OCI-LY7 (cell line): ENCODE data around the gene MRPL40. TPM values are rescaled to one million over a fixed set of nuclear protein-coding genes. Genes with fewer than 3 reads are reported as not detected.

Experiments
- BruUV-seq: library from RNA; stranded (reverse); fragments of 400-500 nt; replicated peaks from 2 replicates; lab custom pipeline; 2021; lab: Mats Ljungman, UMichigan
- CTCF ChIA-PET: fragments of 300-600 bp; sonication (Branson Sonifier 250); formaldehyde crosslinking; loops from one replicate; lab custom pipeline; 2022; ENCODE audit warnings: antibody characterized with exemption; ENCODE audit not compliant: unreplicated experiment; lab: Charles Lee
- POLR2A ChIA-PET: fragments of 300-600 bp; sonication (Branson Sonifier 250); formaldehyde crosslinking; loops from one replicate; lab custom pipeline; 2022; ENCODE audit warnings: antibody characterized with exemption; lab: Charles Lee
- DNase-seq: peaks from one replicate; pipeline ENCODE4 v3.0.0-alpha.2; 2015; ENCODE audit warnings: low spot score
- H2AFZ ChIP-seq: fragments of 200-600 bp; sonication (generic), shearing (Covaris generic); 2 replicates; pipeline ENCODE4 v1.6.1; 2014; ENCODE audit warnings: mild to moderate bottlenecking, antibody characterized with exemption, low read length, moderate library complexity
- H3K27ac ChIP-seq: fragments of 200-600 bp; sonication (generic); 2 replicates; pipeline ENCODE4 v1.5.1; 2014; ENCODE audit warnings: mixed run types, low read depth, mild to moderate bottlenecking, moderate library complexity, low read length, inconsistent platforms; ENCODE audit not compliant: poor library complexity, severe bottlenecking
- H3K36me3 ChIP-seq: fragments of 200-600 bp; sonication (generic); 2 replicates; pipeline ENCODE4 v1.6.1; 2014; ENCODE audit warnings: mild to moderate bottlenecking, antibody characterized with exemption, low read length, moderate library complexity, mixed read lengths; ENCODE audit not compliant: insufficient read depth
- H3K4me1 ChIP-seq: fragments of 200-600 bp; sonication (generic); 2 replicates; pipeline ENCODE4 v1.5.1; 2014; ENCODE audit warnings: mild to moderate bottlenecking, low read length; ENCODE audit not compliant: insufficient read depth, poor library complexity, severe bottlenecking
- H3K4me2 ChIP-seq: fragments of 200-600 bp; sonication (generic); 2 replicates; pipeline ENCODE4 v1.6.1; 2014; ENCODE audit warnings: mild to moderate bottlenecking, low read length
- H3K4me3 ChIP-seq: fragments of 200-600 bp; sonication (generic); 2 replicates; pipeline ENCODE4 v1.5.1; 2014; ENCODE audit warnings: mild to moderate bottlenecking, low read depth, low read length; ENCODE audit not compliant: poor library complexity, severe bottlenecking
- H3K79me2 ChIP-seq: fragments of 200-600 bp; sonication (generic); 2 replicates; pipeline ENCODE4 v1.6.1; 2016; ENCODE audit warnings: low read depth, mild to moderate bottlenecking, low read length, moderate library complexity, mixed read lengths; ENCODE audit not compliant: insufficient read depth
- H3K9me2 ChIP-seq: fragments of 200-600 bp; sonication (generic); 2 replicates; pipeline ENCODE4 v1.6.1; 2016; ENCODE audit warnings: mild to moderate bottlenecking, low read length, mixed read lengths; ENCODE audit not compliant: insufficient read depth
- H3K9me3 ChIP-seq: fragments of 200-600 bp; sonication (generic); 2 replicates; pipeline ENCODE4 v1.6.1; 2014; ENCODE audit warnings: mild to moderate bottlenecking, mixed run types, low read length, mixed read lengths
- H4K20me1 ChIP-seq: fragments of 200-600 bp; sonication (generic); 2 replicates; pipeline ENCODE4 v1.6.1; 2014; ENCODE audit warnings: mild to moderate bottlenecking, antibody characterized with exemption, low read length, moderate library complexity, mixed read lengths; ENCODE audit not compliant: insufficient read depth
- CTCF ChIP-seq: fragments of 200-600 bp; sonication (generic); conservative IDR thresholded peaks from 2 replicates; pipeline ENCODE4 v1.5.1; 2014; ENCODE audit warnings: mild to moderate bottlenecking, antibody characterized with exemption, low read length, moderate library complexity, mixed read lengths
- EZH2phosphoT487 ChIP-seq: fragments of 200-600 bp; sonication (generic); IDR thresholded peaks from 2 replicates; pipeline ENCODE4 v1.6.1; 2018; ENCODE audit warnings: low read depth, borderline replicate concordance, mild to moderate bottlenecking, mixed run types, antibody characterized with exemption, low read length, moderate library complexity, mixed read lengths
- intact Hi-C: fragments of 100-400 bp; cut with micrococcal nuclease; formaldehyde crosslinking; loops from one replicate; pipeline ENCODE4 v1.10.0; 2022; ENCODE audit not compliant: unreplicated experiment
- total RNA-seq, 2 experiments: library from RNA; depleted of rRNA in 1 of 2; stranded (reverse); fragments of >200 nt in 1 of 2; shearing (Covaris generic) in 1 of 2; gene quantifications; 2 replicates each; pipeline ENCODE4 v1.2.3, GENCODE V29; 2014 to 2022

MRPL40 gene
- total RNA-seq, 2 experiments from 2014 or later: 38.5 to 45.6 TPM

DNA sequence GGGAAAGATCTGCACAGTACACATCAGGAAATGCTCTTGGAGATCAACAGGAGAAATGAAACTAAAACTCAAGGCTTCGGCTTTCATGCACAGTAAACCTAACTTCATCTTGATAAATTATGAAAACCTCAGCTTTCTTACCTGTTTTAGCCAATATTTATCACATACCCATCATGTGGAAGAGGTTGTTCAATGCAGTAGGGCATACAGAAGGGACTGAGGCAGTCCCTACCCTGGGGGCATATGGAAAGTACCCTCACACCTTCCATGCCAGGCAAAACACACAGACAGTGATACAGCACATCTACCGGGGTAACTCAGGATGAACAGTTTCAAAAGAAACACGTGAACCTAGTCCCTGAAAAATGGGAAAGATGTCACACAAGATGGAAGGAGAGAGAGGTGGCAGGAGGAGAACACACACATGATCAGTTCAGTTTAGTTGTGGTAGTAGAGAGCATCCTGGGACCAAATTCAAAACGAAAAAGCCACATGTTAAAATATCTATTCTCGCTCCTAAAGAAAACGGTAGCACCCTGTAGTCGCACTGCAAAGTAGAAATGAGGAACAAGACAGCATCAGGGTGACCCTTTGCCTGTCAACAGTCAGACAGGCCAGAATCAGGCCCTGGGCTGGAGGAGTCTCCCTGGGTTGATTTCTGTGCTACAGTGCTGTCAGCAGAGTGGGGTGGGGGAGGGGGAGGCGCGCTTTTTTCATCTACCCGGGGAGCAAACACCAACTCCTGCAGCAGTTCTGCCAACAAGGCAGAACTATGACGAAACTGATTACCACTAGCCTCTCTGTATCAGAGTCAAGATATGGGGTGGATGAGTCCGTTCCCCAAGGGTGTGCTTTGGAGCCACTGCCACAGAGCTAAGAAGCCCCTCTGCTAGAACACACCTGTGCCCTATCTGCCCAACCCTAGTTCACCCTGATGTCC lies 2.1 kb upstream of the MRPL40 start:
- DNase-seq: peak; percentile 69
- ChIA-PET CTCF (no interaction called here), POLR2A (no interaction called here)
- H3K4me1 ChIP-seq: peaks cover 49% of the 10 kb centered on the region
- no TSS peak for BruUV-seq
- no peak for TF ChIP-seq CTCF
- no peak for TF ChIP-seq EZH2phosphoT487
- H3K79me2 ChIP-seq: peaks cover 67% of the 10 kb centered on the region
- H3K9me2 ChIP-seq: no peaks in the 10 kb centered on the region
- peak overlapping the region; percentile 98 for H3K4me3 ChIP-seq
- peaks cover 42% of the 10 kb centered on the region for H4K20me1 ChIP-seq
- peak overlapping the region; percentile 76 for H3K27ac ChIP-seq
- intact Hi-C loops: loop anchor here (1.0 to 10.0 kb wide), 6 partner anchors 68 to 313 kb away; partner anchors contain the start of genes ESS2 and SLC25A1
- H3K9me3 ChIP-seq: no peaks in the 10 kb centered on the region
- H3K36me3 ChIP-seq: peaks cover 63% of the 10 kb centered on the region
- no peak overlapping the region for H2AFZ ChIP-seq
- H3K4me2 ChIP-seq: peak overlapping the region; percentile 96

- intact Hi-C loops: loop anchor here (1.0 to 10.0 kb wide), 6 partner anchors 69 to 314 kb away; partner anchors contain the start of genes ESS2 and SLC25A1
- DNase-seq: peak; percentile 47
- TF ChIP-seq EZH2phosphoT487: no peak
- TF ChIP-seq CTCF: peak; percentile 56
- H3K79me2 ChIP-seq: peaks cover 59% of the 10 kb centered on the region
- peaks cover 65% of the 10 kb centered on the region for H3K36me3 ChIP-seq
- H3K9me2 ChIP-seq: no peaks in the 10 kb centered on the region
- no peaks in the 10 kb centered on the region for H3K9me3 ChIP-seq
- H3K4me2 ChIP-seq: peak overlapping the region; percentile 96
- no peak overlapping the region for H2AFZ ChIP-seq
- H4K20me1 ChIP-seq: peaks cover 42% of the 10 kb centered on the region
- peak overlapping the region; percentile 76 for H3K27ac ChIP-seq
- peak overlapping the region; percentile 98 for H3K4me3 ChIP-seq
- POLR2A ChIA-PET: interaction anchor here (0.5 kb wide), 1 partner anchor 9 kb away, joined by 3 read pairs; no protein-coding TSS in a partner anchor
- CTCF ChIA-PET: no interaction called here
- BruUV-seq: no TSS peak
- peaks cover 54% of the 10 kb centered on the region for H3K4me1 ChIP-seq
Measured at GRCh38 chr22:19430890-19431541, 1.3 kb upstream of the MRPL40 start.
